ENCODE data around the gene MLXIPL. TPM values are rescaled to one million over a fixed set of nuclear protein-coding genes. Genes with fewer than 3 reads are reported as not detected.

The MLXIPL gene, protein sequence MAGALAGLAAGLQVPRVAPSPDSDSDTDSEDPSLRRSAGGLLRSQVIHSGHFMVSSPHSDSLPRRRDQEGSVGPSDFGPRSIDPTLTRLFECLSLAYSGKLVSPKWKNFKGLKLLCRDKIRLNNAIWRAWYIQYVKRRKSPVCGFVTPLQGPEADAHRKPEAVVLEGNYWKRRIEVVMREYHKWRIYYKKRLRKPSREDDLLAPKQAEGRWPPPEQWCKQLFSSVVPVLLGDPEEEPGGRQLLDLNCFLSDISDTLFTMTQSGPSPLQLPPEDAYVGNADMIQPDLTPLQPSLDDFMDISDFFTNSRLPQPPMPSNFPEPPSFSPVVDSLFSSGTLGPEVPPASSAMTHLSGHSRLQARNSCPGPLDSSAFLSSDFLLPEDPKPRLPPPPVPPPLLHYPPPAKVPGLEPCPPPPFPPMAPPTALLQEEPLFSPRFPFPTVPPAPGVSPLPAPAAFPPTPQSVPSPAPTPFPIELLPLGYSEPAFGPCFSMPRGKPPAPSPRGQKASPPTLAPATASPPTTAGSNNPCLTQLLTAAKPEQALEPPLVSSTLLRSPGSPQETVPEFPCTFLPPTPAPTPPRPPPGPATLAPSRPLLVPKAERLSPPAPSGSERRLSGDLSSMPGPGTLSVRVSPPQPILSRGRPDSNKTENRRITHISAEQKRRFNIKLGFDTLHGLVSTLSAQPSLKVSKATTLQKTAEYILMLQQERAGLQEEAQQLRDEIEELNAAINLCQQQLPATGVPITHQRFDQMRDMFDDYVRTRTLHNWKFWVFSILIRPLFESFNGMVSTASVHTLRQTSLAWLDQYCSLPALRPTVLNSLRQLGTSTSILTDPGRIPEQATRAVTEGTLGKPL
- 100 to 1,000 TPM in 1 of 4 donors, 10 to 100 TPM in 3; 17.3 to 106 (median 28.4) TPM for total RNA-seq

DNA sequence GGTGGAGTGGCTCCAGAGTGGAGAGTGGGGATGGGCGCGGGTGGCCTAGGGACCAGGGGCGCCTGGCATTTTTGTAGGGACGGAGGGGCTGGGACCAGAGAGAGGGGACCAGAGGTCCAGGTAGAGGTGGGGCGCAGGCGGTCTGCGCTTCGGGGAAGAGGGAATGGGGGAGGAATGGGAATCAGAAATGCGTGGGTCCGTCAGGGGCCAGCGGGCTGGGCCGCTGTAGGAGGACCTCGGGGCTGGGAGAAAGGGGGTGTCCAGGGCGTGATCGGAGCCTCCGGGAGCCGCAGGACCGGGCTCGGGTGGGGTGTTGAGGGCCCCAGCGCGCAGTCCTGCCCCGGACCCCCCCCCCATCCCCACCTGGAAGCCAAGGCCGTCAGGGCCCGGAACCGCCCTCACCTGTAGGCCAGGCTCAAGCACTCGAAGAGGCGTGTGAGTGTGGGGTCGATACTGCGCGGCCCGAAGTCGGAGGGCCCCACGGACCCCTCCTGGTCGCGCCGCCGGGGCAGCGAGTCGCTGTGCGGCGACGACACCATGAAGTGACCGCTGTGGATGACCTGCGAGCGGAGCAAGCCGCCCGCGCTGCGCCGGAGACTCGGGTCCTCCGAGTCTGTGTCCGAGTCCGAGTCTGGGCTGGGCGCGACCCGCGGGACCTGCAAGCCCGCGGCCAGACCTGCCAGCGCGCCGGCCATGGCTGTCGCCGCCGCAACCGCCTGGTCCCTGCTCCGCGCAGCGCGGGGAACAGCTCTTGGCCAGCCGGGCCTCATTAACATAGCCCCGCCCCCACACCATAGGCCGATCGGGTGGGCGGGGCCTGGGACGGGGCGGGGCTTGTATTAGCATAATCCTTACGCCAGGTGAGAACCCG lies at the start of gene MLXIPL:
Gene MLXIPL (minus strand): TSS at position 725 of the 871 bp plus-strand sequence. CDS start 30 bp downstream, at position 695.
- Histone ChIP-seq H3K9me3 (no peaks in the 10 kb centered on the region), H3K4me1 (peaks cover 15 to 24% (median 19%) of the 10 kb centered on the region in 4 donors), H3K27me3 (peaks cover 73% of the 10 kb centered on the region), H3K36me3 (no peaks in the 10 kb centered on the region), H3K4me3 (peak within 1 kb of the TSS in 3 of 4 donors; percentile 31 to 57 (median 42)), H3K27ac (peak within 1 kb of the TSS in 3 of 4 donors; percentile 37 to 54 (median 44))
- intact Hi-C loops (cut with DNase I; ENCODE audit: low total_unique reads), result no loop called here
- DNase-seq, result peak; percentile 91
- in situ Hi-C loops (cut with MboI; ENCODE audit: low pct_ligation_motif_present in 1 of 4, low pct_unique_long_range_greater_than_20kb in 1 of 4, low sequenced_read_pairs in 3 of 4), result no loop called here
- WGBS, 2 donors (ENCODE audit: low coverage in 1 of 2), result 9% methylated on average over 50 of the region's 80 CpGs; no CpG with 5 or more reads in 1 of the 2 donors
- no peak for TF ChIP-seq EP300 (IDR thresholded peaks at IDR 0.05; ENCODE audit: low read depth)
- peak; percentile 35 to 84 (median 69) for TF ChIP-seq POLR2AphosphoS5 (IDR thresholded peaks at IDR 0.05)
- TF ChIP-seq POLR2A (IDR thresholded peaks at IDR 0.05), result peak; percentile 77
- TF ChIP-seq, protein P1, sequence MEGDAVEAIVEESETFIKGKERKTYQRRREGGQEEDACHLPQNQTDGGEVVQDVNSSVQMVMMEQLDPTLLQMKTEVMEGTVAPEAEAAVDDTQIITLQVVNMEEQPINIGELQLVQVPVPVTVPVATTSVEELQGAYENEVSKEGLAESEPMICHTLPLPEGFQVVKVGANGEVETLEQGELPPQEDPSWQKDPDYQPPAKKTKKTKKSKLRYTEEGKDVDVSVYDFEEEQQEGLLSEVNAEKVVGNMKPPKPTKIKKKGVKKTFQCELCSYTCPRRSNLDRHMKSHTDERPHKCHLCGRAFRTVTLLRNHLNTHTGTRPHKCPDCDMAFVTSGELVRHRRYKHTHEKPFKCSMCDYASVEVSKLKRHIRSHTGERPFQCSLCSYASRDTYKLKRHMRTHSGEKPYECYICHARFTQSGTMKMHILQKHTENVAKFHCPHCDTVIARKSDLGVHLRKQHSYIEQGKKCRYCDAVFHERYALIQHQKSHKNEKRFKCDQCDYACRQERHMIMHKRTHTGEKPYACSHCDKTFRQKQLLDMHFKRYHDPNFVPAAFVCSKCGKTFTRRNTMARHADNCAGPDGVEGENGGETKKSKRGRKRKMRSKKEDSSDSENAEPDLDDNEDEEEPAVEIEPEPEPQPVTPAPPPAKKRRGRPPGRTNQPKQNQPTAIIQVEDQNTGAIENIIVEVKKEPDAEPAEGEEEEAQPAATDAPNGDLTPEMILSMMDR (IDR thresholded peaks at IDR 0.05), result no peak

DNA sequence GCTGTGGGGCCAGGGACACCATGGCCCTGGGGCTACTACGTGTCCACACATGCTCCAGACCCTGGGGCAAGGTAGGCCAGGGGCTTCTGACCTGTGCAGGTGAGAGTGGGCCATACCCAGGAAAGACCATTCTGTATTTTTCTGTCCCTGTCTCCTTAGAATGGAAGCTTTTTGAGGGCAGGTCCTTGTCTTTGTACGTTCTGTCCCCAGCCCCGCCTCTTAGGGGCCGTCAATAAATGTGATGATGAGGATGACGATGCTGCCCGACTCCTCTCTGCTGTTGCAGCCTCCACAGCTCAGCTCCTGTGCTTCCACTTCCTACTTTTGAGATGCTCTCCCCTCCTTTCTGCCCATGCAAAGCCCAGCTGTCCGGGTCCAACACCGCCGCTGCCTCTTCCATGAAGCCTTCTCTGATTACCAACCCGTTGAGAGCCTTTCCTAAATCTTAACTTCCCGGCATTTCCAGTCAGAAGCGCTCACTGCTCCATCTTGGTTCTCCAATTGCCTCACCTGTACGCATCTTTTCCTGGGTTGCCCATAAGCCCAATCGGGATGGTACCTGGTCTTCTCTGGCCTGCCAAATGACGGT lies 47.6 kb upstream of the MLXIPL start:
- Histone ChIP-seq H3K4me3 (no peak overlapping the region), H3K27me3 (peaks cover 14% of the 10 kb centered on the region), H3K27ac (no peak overlapping the region), H3K4me1 (peaks cover 0 to 20% (median 14%) of the 10 kb centered on the region in 4 donors), H3K9me3 (no peaks in the 10 kb centered on the region), H3K36me3 (no peaks in the 10 kb centered on the region)
- 85 to 90% methylated on average over 13 to 15 of the region's 15 CpGs for WGBS, 2 donors (ENCODE audit: low coverage in 1 of 2)
- TF ChIP-seq POLR2AphosphoS5 (IDR thresholded peaks at IDR 0.05) (no peak), EP300 (IDR thresholded peaks at IDR 0.05; ENCODE audit: low read depth) (no peak), POLR2A (IDR thresholded peaks at IDR 0.05) (no peak)
- TF ChIP-seq, protein P1 (IDR thresholded peaks at IDR 0.05), result no peak
- in situ Hi-C loops (cut with MboI; ENCODE audit: low pct_ligation_motif_present in 1 of 4, low pct_unique_long_range_greater_than_20kb in 1 of 4, low sequenced_read_pairs in 3 of 4), result no loop called here
- no peak for DNase-seq
- intact Hi-C loops (cut with DNase I; ENCODE audit: low total_unique reads), result no loop called here

DNA sequence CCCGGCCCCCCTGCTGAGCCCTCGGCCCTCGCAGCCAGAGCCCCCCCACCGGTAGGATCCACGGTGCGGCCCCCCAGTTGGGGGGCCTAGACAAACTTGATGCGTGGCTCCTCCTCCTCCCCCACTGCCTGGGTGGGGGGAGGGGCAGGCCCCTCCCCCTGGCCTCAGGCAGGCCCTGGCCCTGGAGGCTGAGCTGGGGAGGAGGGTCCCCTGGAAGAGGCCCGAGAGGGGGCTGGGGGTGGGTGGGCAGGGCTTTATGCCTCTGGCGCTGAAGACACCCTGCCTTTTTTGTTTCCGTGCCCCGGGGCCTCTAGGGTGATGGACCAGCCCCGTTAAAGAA lies 47.0 kb upstream of the MLXIPL start:
- TF ChIP-seq EP300 (IDR thresholded peaks at IDR 0.05; ENCODE audit: low read depth) (no peak), POLR2A (IDR thresholded peaks at IDR 0.05) (no peak), POLR2AphosphoS5 (IDR thresholded peaks at IDR 0.05) (no peak)
- TF ChIP-seq, protein P1 (IDR thresholded peaks at IDR 0.05), result no peak
- in situ Hi-C loops (cut with MboI; ENCODE audit: low pct_ligation_motif_present in 1 of 4, low pct_unique_long_range_greater_than_20kb in 1 of 4, low sequenced_read_pairs in 3 of 4), result no loop called here
- H3K36me3 ChIP-seq, result no peaks in the 10 kb centered on the region
- H3K9me3 ChIP-seq, result no peaks in the 10 kb centered on the region
- peaks cover 0 to 20% (median 14%) of the 10 kb centered on the region in 4 donors for H3K4me1 ChIP-seq
- 52% methylated on average over 3 of the region's 12 CpGs; no CpG with 5 or more reads in 1 of the 2 donors for WGBS, 2 donors (ENCODE audit: low coverage in 1 of 2)
- intact Hi-C loops (cut with DNase I; ENCODE audit: low total_unique reads), result no loop called here
- no peak overlapping the region for H3K4me3 ChIP-seq
- no peak for DNase-seq
- H3K27me3 ChIP-seq, result peaks cover 14% of the 10 kb centered on the region
- H3K27ac ChIP-seq, result no peak overlapping the region
